GM12873 (cell line): Measurements from ENCODE around the gene RBBP8NL.

Experiments
- CTCF ChIP-seq: IDR thresholded peaks from 2 replicates; pipeline ENCODE4 v1.5.1; 2012; ENCODE audit warnings: low read depth, mild to moderate bottlenecking, moderate library complexity, low read length, control low read depth; ENCODE audit not compliant: insufficient read depth; ENCODE audit errors: missing control alignments

The RBBP8NL gene

GRCh38 chr20:62472941-62473585, 45.7 kb upstream of the RBBP8NL start:
- no peak for TF ChIP-seq CTCF

- TF ChIP-seq CTCF = no peak
Observed at GRCh38 chr20:62472138-62472940, 45.0 kb upstream of the RBBP8NL start.

- TF ChIP-seq CTCF = no peak
Observed at GRCh38 chr20:62470459-62470858, 43.1 kb upstream of the RBBP8NL start.

GRCh38 chr20:62470001-62470400, 42.7 kb upstream of the RBBP8NL start:
- TF ChIP-seq CTCF = no peak

- no peak for TF ChIP-seq CTCF
Observed at GRCh38 chr20:62469352-62469751, 42.0 kb upstream of the RBBP8NL start.

GRCh38 chr20:62466806-62467537, 39.6 kb upstream of the RBBP8NL start:
- no peak for TF ChIP-seq CTCF
